ENCODE results near the gene CES4A.

DNA sequence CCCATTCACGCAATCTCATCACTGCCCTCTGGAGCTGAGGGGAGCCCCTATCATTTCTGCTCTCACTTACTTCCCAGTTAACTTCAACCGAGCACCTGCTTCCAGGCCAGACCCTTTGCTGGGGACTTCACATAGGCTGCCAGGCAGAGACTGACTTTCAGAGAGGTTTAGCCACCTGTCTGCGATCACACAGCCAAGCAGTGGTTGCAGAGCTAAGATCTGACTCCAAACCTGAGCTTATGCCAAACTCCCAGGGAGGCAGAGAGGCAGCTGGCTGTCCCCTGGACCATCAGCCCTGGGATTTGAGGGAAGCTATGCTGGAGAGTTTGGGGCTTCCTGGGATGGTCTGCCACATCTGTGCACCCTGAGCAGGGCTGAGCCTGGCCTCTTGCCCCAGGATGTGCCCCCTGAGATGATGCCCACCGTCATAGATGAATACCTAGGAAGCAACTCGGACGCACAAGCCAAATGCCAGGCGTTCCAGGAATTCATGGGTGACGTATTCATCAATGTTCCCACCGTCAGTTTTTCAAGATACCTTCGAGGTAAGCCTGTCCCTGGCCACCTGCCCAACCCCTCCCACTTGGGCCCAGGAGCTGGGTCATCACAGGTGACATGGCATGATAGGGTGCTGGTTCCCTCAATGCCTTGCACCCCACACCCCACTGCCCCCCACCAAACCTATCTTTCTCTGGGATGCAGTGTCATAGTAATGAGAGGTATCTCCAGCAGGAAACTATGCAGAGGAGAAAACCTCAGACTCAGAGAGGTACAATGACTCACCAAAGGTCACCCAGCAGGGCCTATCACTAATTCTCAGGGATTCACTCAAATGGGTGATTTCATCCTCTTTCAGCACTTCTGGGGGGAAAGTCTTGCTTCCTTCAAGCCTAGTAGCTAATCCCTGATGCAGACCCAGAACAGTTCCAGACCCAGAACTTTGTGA, 17.3 kb upstream of the CES4A start:
- TF ChIP-seq PPARA (CRISPR knock-in tag; IDR thresholded peaks at IDR 0.05; ENCODE audit: borderline replicate concordance) (no peak), RARB (CRISPR knock-in tag; IDR thresholded peaks at IDR 0.05) (no peak)
- TF ChIP-seq, protein P1, sequence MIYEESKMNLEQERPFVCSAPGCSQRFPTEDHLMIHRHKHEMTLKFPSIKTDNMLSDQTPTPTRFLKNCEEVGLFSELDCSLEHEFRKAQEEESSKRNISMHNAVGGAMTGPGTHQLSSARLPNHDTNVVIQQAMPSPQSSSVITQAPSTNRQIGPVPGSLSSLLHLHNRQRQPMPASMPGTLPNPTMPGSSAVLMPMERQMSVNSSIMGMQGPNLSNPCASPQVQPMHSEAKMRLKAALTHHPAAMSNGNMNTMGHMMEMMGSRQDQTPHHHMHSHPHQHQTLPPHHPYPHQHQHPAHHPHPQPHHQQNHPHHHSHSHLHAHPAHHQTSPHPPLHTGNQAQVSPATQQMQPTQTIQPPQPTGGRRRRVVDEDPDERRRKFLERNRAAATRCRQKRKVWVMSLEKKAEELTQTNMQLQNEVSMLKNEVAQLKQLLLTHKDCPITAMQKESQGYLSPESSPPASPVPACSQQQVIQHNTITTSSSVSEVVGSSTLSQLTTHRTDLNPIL (CRISPR knock-in tag; IDR thresholded peaks at IDR 0.05; ENCODE audit: low read depth), result no peak
